Loucy (cell line): Measurements from ENCODE around the gene CETP.

Experiments used
- CTCF ChIP-seq: fragments of 200-600 bp; sonication (generic); conservative IDR thresholded peaks from 2 replicates; pipeline ENCODE4 v1.5.1; 2014; ENCODE audit warnings: mild to moderate bottlenecking, antibody characterized with exemption, low read length
- EZH2phosphoT487 ChIP-seq: fragments of 200-600 bp; IDR thresholded peaks from 2 replicates; pipeline ENCODE4 v1.6.1; 2018; ENCODE audit warnings: antibody characterized with exemption, mild to moderate bottlenecking, moderate library complexity, borderline replicate concordance

- TF ChIP-seq CTCF = no peak
- TF ChIP-seq EZH2phosphoT487 = no peak
These were observed 55.1 kb downstream of the CETP start for GRCh38 chr16:57016831-57017230.
